Sigmoid colon (tissue), 4 donors: Measurements from ENCODE around the gene SLC2A13.

Experiments used
- CTCF ChIP-seq, 4 experiments: fragments of 450-650 bp in 3 of 4; fragments of 200-600 bp in 1 of 4; IDR thresholded peaks; one replicate each; pipeline ENCODE4 v1.5.1; 2016 to 2019; ENCODE audit warnings: antibody characterized with exemption in 4 of 4, mild to moderate bottlenecking in 3 of 4, moderate library complexity in 2 of 4
- EP300 ChIP-seq, 4 donors: sonication (generic); formaldehyde crosslinking; IDR thresholded peaks; one replicate each; pipeline ENCODE4 v1.6.1; 2017; ENCODE audit warnings: antibody characterized with exemption in 4 of 4
- POLR2A ChIP-seq, 2 donors: fragments of 450-650 bp; IDR thresholded peaks; one replicate each; pipeline ENCODE4 v1.6.1; 2016; ENCODE audit warnings: antibody characterized with exemption in 2 of 2, mild to moderate bottlenecking in 2 of 2, moderate library complexity in 2 of 2
- POLR2AphosphoS5 ChIP-seq, 4 donors: sonication (generic); formaldehyde crosslinking; IDR thresholded peaks; one replicate each; pipeline ENCODE4 v1.6.1; 2017; ENCODE audit warnings: antibody characterized with exemption in 4 of 4

GRCh38 chr12:39743655-39744054 lies 362.2 kb downstream of the SLC2A13 start:
- TF ChIP-seq POLR2A (IDR thresholded peaks at IDR 0.05) (no peak), CTCF (IDR thresholded peaks at IDR 0.05) (no peak), POLR2AphosphoS5 (IDR thresholded peaks at IDR 0.05) (no peak), EP300 (IDR thresholded peaks at IDR 0.05) (no peak)
